Measurements from ENCODE around the gene CFAP61.

DNA sequence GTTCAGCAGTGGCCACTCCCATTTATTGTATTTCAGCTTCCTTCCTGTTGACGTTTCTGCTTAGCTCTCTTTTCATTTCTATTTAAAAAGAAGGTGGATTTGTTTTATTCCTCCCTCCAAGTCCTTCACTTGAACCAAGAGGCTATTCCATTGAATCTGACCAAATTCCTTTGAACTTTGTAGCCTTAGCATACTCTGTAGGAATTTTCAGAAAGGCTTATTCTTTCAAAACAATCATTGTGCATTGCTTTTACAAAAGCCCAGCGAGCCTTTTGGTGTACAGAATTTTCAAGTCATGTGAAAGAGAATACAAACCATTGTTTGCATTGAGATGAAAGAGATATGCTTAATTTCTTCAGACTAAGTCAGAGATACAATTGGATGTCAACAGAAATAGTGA, 164.6 kb downstream of the CFAP61 start:
- TF ChIP-seq, protein P1, sequence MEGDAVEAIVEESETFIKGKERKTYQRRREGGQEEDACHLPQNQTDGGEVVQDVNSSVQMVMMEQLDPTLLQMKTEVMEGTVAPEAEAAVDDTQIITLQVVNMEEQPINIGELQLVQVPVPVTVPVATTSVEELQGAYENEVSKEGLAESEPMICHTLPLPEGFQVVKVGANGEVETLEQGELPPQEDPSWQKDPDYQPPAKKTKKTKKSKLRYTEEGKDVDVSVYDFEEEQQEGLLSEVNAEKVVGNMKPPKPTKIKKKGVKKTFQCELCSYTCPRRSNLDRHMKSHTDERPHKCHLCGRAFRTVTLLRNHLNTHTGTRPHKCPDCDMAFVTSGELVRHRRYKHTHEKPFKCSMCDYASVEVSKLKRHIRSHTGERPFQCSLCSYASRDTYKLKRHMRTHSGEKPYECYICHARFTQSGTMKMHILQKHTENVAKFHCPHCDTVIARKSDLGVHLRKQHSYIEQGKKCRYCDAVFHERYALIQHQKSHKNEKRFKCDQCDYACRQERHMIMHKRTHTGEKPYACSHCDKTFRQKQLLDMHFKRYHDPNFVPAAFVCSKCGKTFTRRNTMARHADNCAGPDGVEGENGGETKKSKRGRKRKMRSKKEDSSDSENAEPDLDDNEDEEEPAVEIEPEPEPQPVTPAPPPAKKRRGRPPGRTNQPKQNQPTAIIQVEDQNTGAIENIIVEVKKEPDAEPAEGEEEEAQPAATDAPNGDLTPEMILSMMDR (IDR thresholded peaks at IDR 0.05 in 8 of 11, conservative IDR thresholded peaks at IDR 0.05 in 3 of 11): no peak
- TF ChIP-seq POLR2A (IDR thresholded peaks at IDR 0.05) (no peak), POLR2AphosphoS5 (IDR thresholded peaks at IDR 0.05) (no peak)
